HEK293 (cell line): Measurements from ENCODE around the gene LRRC15.

ENCODE experiments used
- CTCF ChIP-seq: fragments of 450-650 bp; formaldehyde crosslinking; IDR thresholded peaks from 2 replicates; pipeline ENCODE4 v1.5.1; 2016; ENCODE audit warnings: missing biosample characterization, missing genetic modification characterization
- EGR2 ChIP-seq: fragments of 450-650 bp; formaldehyde crosslinking; IDR thresholded peaks from 2 replicates; pipeline ENCODE4 v1.5.1; 2016; ENCODE audit warnings: low read depth, missing biosample characterization, missing genetic modification characterization
- GFI1B ChIP-seq: fragments of 450-650 bp; formaldehyde crosslinking; IDR thresholded peaks from 2 replicates; pipeline ENCODE4 v1.5.1; 2016; ENCODE audit warnings: missing biosample characterization, missing genetic modification characterization
- GLI4 ChIP-seq: fragments of 450-650 bp; formaldehyde crosslinking; IDR thresholded peaks from 2 replicates; pipeline ENCODE4 v1.5.1; 2016; ENCODE audit warnings: missing biosample characterization, missing genetic modification characterization
- HOXD13 ChIP-seq: sonication (generic); formaldehyde crosslinking; IDR thresholded peaks from 2 replicates; pipeline ENCODE4 v1.8.0; 2022; ENCODE audit warnings: missing genetic modification reagents, borderline replicate concordance
- KLF1 ChIP-seq: fragments of 450-650 bp; formaldehyde crosslinking; IDR thresholded peaks from 2 replicates; pipeline ENCODE4 v1.5.1; 2016; ENCODE audit warnings: missing biosample characterization, missing genetic modification characterization
- KLF10 ChIP-seq: fragments of 450-650 bp; IDR thresholded peaks from 2 replicates; pipeline ENCODE4 v1.5.1; 2018; ENCODE audit warnings: missing biosample characterization, mild to moderate bottlenecking, missing genetic modification characterization
- MYNN ChIP-seq: fragments of 450-650 bp; formaldehyde crosslinking; IDR thresholded peaks from 2 replicates; pipeline ENCODE4 v1.5.1; 2016; ENCODE audit warnings: missing biosample characterization, missing genetic modification characterization, borderline replicate concordance
- TRIM28 ChIP-seq: IDR thresholded peaks from 2 replicates; pipeline ENCODE4 v1.6.1; 2011; ENCODE audit warnings: low read length, control low read depth, borderline replicate concordance
- ZBTB17 ChIP-seq: fragments of 450-650 bp; formaldehyde crosslinking; IDR thresholded peaks from 2 replicates; pipeline ENCODE4 v1.5.1; 2016; ENCODE audit warnings: missing biosample characterization, missing genetic modification characterization
- ZBTB48 ChIP-seq: fragments of 450-650 bp; formaldehyde crosslinking; IDR thresholded peaks from 2 replicates; pipeline ENCODE4 v1.5.1; 2016; ENCODE audit warnings: missing biosample characterization, missing genetic modification characterization
- ZFP69B ChIP-seq: fragments of 450-650 bp; formaldehyde crosslinking; IDR thresholded peaks from 2 replicates; pipeline ENCODE4 v1.5.1; 2016; ENCODE audit warnings: missing biosample characterization, missing genetic modification characterization
- ZNF10 ChIP-seq: fragments of 450-650 bp; formaldehyde crosslinking; IDR thresholded peaks from 2 replicates; pipeline ENCODE4 v1.5.1; 2017; ENCODE audit warnings: missing biosample characterization, missing genetic modification characterization
- ZNF140 ChIP-seq: fragments of 450-650 bp; formaldehyde crosslinking; IDR thresholded peaks from 2 replicates; pipeline ENCODE4 v1.5.1; 2016; ENCODE audit warnings: missing biosample characterization, missing genetic modification characterization
- ZNF16 ChIP-seq: fragments of 450-650 bp; formaldehyde crosslinking; IDR thresholded peaks from 2 replicates; pipeline ENCODE4 v1.5.1; 2016; ENCODE audit warnings: low read depth, missing biosample characterization, missing genetic modification characterization
- ZNF184 ChIP-seq: fragments of 450-650 bp; IDR thresholded peaks from 2 replicates; pipeline ENCODE4 v1.5.1; 2018; ENCODE audit warnings: missing biosample characterization, mild to moderate bottlenecking, missing genetic modification characterization
- ZNF202 ChIP-seq: fragments of 450-650 bp; formaldehyde crosslinking; IDR thresholded peaks from 2 replicates; pipeline ENCODE4 v1.5.1; 2016; ENCODE audit warnings: missing biosample characterization, missing genetic modification characterization, borderline replicate concordance
- ZNF214 ChIP-seq: fragments of 450-650 bp; formaldehyde crosslinking; IDR thresholded peaks from 2 replicates; pipeline ENCODE4 v1.5.1; 2017; ENCODE audit warnings: missing biosample characterization, mild to moderate bottlenecking, missing genetic modification characterization, borderline replicate concordance
- ZNF221 ChIP-seq: fragments of 450-650 bp; formaldehyde crosslinking; IDR thresholded peaks from 2 replicates; pipeline ENCODE4 v1.5.1; 2017; ENCODE audit warnings: missing biosample characterization, missing genetic modification characterization, borderline replicate concordance
- ZNF223 ChIP-seq: fragments of 450-650 bp; formaldehyde crosslinking; IDR thresholded peaks from 2 replicates; pipeline ENCODE4 v1.5.1; 2016; ENCODE audit warnings: missing biosample characterization, missing genetic modification characterization
- ZNF324 ChIP-seq: fragments of 450-650 bp; formaldehyde crosslinking; IDR thresholded peaks from 2 replicates; pipeline ENCODE4 v1.5.1; 2016; ENCODE audit warnings: missing biosample characterization, missing genetic modification characterization
- ZNF350 ChIP-seq: fragments of 450-650 bp; formaldehyde crosslinking; IDR thresholded peaks from 2 replicates; pipeline ENCODE4 v1.5.0; 2017; ENCODE audit warnings: missing biosample characterization, mild to moderate bottlenecking, missing genetic modification characterization
- ZNF426 ChIP-seq: fragments of 450-650 bp; formaldehyde crosslinking; IDR thresholded peaks from 2 replicates; pipeline ENCODE4 v1.5.1; 2017; ENCODE audit warnings: missing biosample characterization, missing genetic modification characterization, mild to moderate bottlenecking, inconsistent platforms, moderate library complexity
- ZNF510 ChIP-seq: fragments of 450-650 bp; formaldehyde crosslinking; IDR thresholded peaks from 2 replicates; pipeline ENCODE4 v1.5.1; 2018; ENCODE audit warnings: mild to moderate bottlenecking, missing genetic modification characterization, missing biosample characterization; ENCODE audit not compliant: insufficient replicate concordance
- ZNF530 ChIP-seq: fragments of 450-650 bp; formaldehyde crosslinking; IDR thresholded peaks from 2 replicates; pipeline ENCODE4 v1.5.1; 2016; ENCODE audit warnings: low read depth, missing biosample characterization, missing genetic modification characterization
- ZNF585B ChIP-seq: fragments of 450-650 bp; formaldehyde crosslinking; IDR thresholded peaks from 2 replicates; pipeline ENCODE4 v1.5.1; 2016; ENCODE audit warnings: missing biosample characterization, missing genetic modification characterization
- ZNF610 ChIP-seq: fragments of 450-650 bp; formaldehyde crosslinking; IDR thresholded peaks from 2 replicates; pipeline ENCODE4 v1.5.1; 2016; ENCODE audit warnings: missing biosample characterization, missing genetic modification characterization, borderline replicate concordance
- ZNF670 ChIP-seq: fragments of 450-650 bp; formaldehyde crosslinking; IDR thresholded peaks from 2 replicates; pipeline ENCODE4 v1.5.1; 2016; ENCODE audit warnings: missing biosample characterization, missing genetic modification characterization, low read depth
- ZNF747 ChIP-seq: fragments of 450-650 bp; formaldehyde crosslinking; IDR thresholded peaks from 2 replicates; pipeline ENCODE4 v1.5.1; 2016; ENCODE audit warnings: missing biosample characterization, missing genetic modification characterization
- ZNF768 ChIP-seq: fragments of 450-650 bp; formaldehyde crosslinking; IDR thresholded peaks from 2 replicates; pipeline ENCODE4 v1.5.1; 2018; ENCODE audit warnings: missing biosample characterization, mild to moderate bottlenecking, missing genetic modification characterization
- ZSCAN16 ChIP-seq: fragments of 450-650 bp; formaldehyde crosslinking; IDR thresholded peaks from 2 replicates; pipeline ENCODE4 v1.5.1; 2016; ENCODE audit warnings: missing biosample characterization, missing genetic modification characterization
- ZSCAN30 ChIP-seq: fragments of 450-650 bp; IDR thresholded peaks from 2 replicates; pipeline ENCODE4 v1.5.1; 2018; ENCODE audit warnings: missing biosample characterization, mild to moderate bottlenecking, missing genetic modification characterization, moderate library complexity
- TF ChIP-seq, protein P1 (sequence below): fragments of 450-650 bp; formaldehyde crosslinking; IDR thresholded peaks from 2 replicates; pipeline ENCODE4 v1.5.1; 2016; ENCODE audit warnings: missing biosample characterization, missing genetic modification characterization
- TF ChIP-seq, protein P2 (sequence below): fragments of 450-650 bp; formaldehyde crosslinking; IDR thresholded peaks from 2 replicates; pipeline ENCODE4 v1.5.1; 2016; ENCODE audit warnings: missing biosample characterization, missing genetic modification characterization, low read depth
- TF ChIP-seq, protein P3 (sequence below): fragments of 450-650 bp; formaldehyde crosslinking; IDR thresholded peaks from 2 replicates; pipeline ENCODE4 v1.5.1; 2016; ENCODE audit warnings: missing biosample characterization, missing genetic modification characterization

Gene LRRC15

GRCh38 chr3:194315088-194315964 lies 54.2 kb downstream of the LRRC15 start (continued):
- TF ChIP-seq, protein P1, sequence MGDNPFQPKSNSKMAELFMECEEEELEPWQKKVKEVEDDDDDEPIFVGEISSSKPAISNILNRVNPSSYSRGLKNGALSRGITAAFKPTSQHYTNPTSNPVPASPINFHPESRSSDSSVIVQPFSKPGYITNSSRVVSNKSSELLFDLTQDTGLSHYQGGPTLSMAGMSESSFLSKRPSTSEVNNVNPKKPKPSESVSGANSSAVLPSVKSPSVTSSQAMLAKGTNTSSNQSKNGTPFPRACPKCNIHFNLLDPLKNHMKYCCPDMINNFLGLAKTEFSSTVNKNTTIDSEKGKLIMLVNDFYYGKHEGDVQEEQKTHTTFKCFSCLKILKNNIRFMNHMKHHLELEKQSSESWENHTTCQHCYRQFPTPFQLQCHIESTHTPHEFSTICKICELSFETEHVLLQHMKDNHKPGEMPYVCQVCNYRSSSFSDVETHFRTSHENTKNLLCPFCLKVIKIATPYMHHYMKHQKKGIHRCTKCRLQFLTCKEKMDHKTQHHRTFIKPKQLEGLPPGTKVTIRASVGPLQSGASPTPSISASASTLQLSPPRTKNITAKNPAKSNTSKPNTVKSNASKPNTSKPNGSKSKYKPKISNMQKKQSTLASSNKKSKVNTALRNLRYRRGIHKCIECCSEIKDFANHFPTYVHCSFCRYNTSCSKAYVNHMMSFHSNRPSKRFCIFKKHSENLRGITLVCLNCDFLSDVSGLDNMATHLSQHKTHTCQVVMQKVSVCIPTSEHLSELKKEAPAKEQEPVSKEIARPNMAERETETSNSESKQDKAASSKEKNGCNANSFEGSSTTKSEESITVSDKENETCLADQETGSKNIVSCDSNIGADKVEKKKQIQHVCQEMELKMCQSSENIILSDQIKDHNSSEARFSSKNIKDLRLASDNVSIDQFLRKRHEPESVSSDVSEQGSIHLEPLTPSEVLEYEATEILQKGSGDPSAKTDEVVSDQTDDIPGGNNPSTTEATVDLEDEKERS = no peak
- TF ChIP-seq ZNF140 (tag by site-specific recombination) = no peak
- TF ChIP-seq MYNN (tag by site-specific recombination) = no peak
- no peak for TF ChIP-seq ZNF324 (tag by site-specific recombination)
- peak; percentile 45; the same call in 1 of the 2 replicates for TF ChIP-seq TRIM28
- TF ChIP-seq, protein P2, sequence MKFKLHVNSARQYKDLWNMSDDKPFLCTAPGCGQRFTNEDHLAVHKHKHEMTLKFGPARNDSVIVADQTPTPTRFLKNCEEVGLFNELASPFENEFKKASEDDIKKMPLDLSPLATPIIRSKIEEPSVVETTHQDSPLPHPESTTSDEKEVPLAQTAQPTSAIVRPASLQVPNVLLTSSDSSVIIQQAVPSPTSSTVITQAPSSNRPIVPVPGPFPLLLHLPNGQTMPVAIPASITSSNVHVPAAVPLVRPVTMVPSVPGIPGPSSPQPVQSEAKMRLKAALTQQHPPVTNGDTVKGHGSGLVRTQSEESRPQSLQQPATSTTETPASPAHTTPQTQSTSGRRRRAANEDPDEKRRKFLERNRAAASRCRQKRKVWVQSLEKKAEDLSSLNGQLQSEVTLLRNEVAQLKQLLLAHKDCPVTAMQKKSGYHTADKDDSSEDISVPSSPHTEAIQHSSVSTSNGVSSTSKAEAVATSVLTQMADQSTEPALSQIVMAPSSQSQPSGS (tag by site-specific recombination) = no peak
- TF ChIP-seq HOXD13 (CRISPR knock-in tag) = no peak
- TF ChIP-seq CTCF (tag by site-specific recombination) = peak; percentile 88
- no peak for TF ChIP-seq ZNF426 (tag by site-specific recombination)
- no peak for TF ChIP-seq ZNF350
- no peak for TF ChIP-seq ZSCAN16 (tag by site-specific recombination)
- peak; percentile 61; the same call in 1 of the 2 replicates for TF ChIP-seq GLI4
- no peak for TF ChIP-seq ZNF221 (tag by site-specific recombination)
- no peak for TF ChIP-seq ZNF670 (tag by site-specific recombination)
- TF ChIP-seq ZNF223 (tag by site-specific recombination) = peak; percentile 85
- TF ChIP-seq ZNF747 (tag by site-specific recombination) = no peak
- TF ChIP-seq KLF10 (tag by site-specific recombination) = no peak; the same call in 1 of the 2 replicates
- no peak for TF ChIP-seq ZNF768
- TF ChIP-seq EGR2 (tag by site-specific recombination) = peak; percentile 55; the same call in 1 of the 2 replicates
- TF ChIP-seq, protein P3, sequence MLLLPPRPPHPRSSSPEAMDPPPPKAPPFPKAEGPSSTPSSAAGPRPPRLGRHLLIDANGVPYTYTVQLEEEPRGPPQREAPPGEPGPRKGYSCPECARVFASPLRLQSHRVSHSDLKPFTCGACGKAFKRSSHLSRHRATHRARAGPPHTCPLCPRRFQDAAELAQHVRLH = peak; percentile 45; the same call in 1 of the 2 replicates
- no peak for TF ChIP-seq ZNF202 (tag by site-specific recombination)
- TF ChIP-seq ZNF610 (tag by site-specific recombination) = peak; percentile 96
- TF ChIP-seq ZBTB48 (tag by site-specific recombination) = peak; percentile 60; the same call in 1 of the 2 replicates
- TF ChIP-seq ZBTB17 (tag by site-specific recombination) = peak; percentile 98
- TF ChIP-seq ZNF184 (tag by site-specific recombination) = no peak
- no peak for TF ChIP-seq GFI1B (tag by site-specific recombination)
- peak; percentile 44; the same call in 1 of the 2 replicates for TF ChIP-seq KLF1 (tag by site-specific recombination)
- no peak for TF ChIP-seq ZNF510 (tag by site-specific recombination)
- TF ChIP-seq ZNF530 (tag by site-specific recombination) = no peak
- TF ChIP-seq ZSCAN30 = peak; percentile 99
- TF ChIP-seq ZNF585B (tag by site-specific recombination) = no peak
- peak; percentile 98 for TF ChIP-seq ZNF10 (tag by site-specific recombination)
- TF ChIP-seq ZFP69B (tag by site-specific recombination) = peak; percentile 85
- no peak for TF ChIP-seq ZNF16 (tag by site-specific recombination)
- TF ChIP-seq ZNF214 (tag by site-specific recombination) = no peak
